H1 (cell line): ENCODE measurements around the gene DCUN1D3. TPM values are rescaled to one million over a fixed set of nuclear protein-coding genes. Genes with fewer than 3 reads are reported as not detected.

Experiments used
- CTCF ChIA-PET: fragments of 300-600 bp; sonication (Branson Sonifier 250); formaldehyde crosslinking; loops from one replicate; lab custom pipeline; 2021; ENCODE audit not compliant: partially characterized antibody; lab: Charles Lee
- POLR2A ChIA-PET: fragments of 300-600 bp; sonication (Branson Sonifier 250); formaldehyde crosslinking; loops from one replicate; lab custom pipeline; 2021; ENCODE audit warnings: inconsistent platforms; ENCODE audit not compliant: partially characterized antibody; lab: Charles Lee
- DNase-seq, 2 experiments: peaks; one replicate each; pipeline versions ENCODE4 v3.0.0 to v3.0.0-alpha.2; 2010 to 2022; ENCODE audit warnings: low spot score in 2 of 2, low read depth in 1 of 2, mixed read lengths in 1 of 2
- FAIRE-seq: peaks from 2 replicates; lab custom pipeline; 2011; peaks lifted over from hg19 to GRCh38; lab: Jason Lieb, UNC
- H2AFZ ChIP-seq: 2 replicates; pipeline ENCODE4 v1.8.1; 2012; ENCODE audit warnings: low read length, inconsistent platforms
- H2AK5ac ChIP-seq: 2 replicates; pipeline ENCODE4 v1.6.1; 2013; ENCODE audit warnings: low read depth, low read length
- H2BK120ac ChIP-seq: replicated peaks from 2 replicates; pipeline ENCODE3; 2013; ENCODE audit warnings: low read depth, low read length, inconsistent platforms
- H2BK12ac ChIP-seq: 2 replicates; pipeline ENCODE4 v1.6.1; 2013; ENCODE audit warnings: low read depth, low read length
- H2BK15ac ChIP-seq: 2 replicates; pipeline ENCODE4 v1.6.1; 2013; ENCODE audit warnings: low read length
- H2BK20ac ChIP-seq: 2 replicates; pipeline ENCODE4 v1.6.1; 2013; ENCODE audit warnings: low read length
- H2BK5ac ChIP-seq: 2 replicates; pipeline ENCODE4 v1.6.1; 2013; ENCODE audit warnings: low read depth, low read length
- H3K14ac ChIP-seq: 2 replicates; pipeline ENCODE4 v1.6.1; 2013; ENCODE audit warnings: inconsistent platforms; ENCODE audit not compliant: insufficient read length
- H3K18ac ChIP-seq: 2 replicates; pipeline ENCODE4 v1.6.1; 2013; ENCODE audit warnings: low read length; ENCODE audit errors: extremely low read depth
- H3K23ac ChIP-seq: 2 replicates; pipeline ENCODE4 v1.6.1; 2013; ENCODE audit warnings: inconsistent platforms; ENCODE audit not compliant: insufficient read length
- H3K23me2 ChIP-seq: 2 replicates; pipeline ENCODE4 v1.6.1; 2013; ENCODE audit warnings: low read depth, low read length
- H3K27ac ChIP-seq: 2 replicates; pipeline ENCODE4 v1.6.1; 2011; ENCODE audit warnings: low read depth, low read length, inconsistent platforms
- H3K27me3 ChIP-seq, 4 experiments: replicated peaks in 1 of 4; 1 replicate in 1 of 4; 2 replicates in 3 of 4; pipeline versions ENCODE4 v1.6.1 to v1.8.1; 2011 to 2013; ENCODE audit warnings: low read length in 3 of 4, mild to moderate bottlenecking in 3 of 4, inconsistent platforms in 2 of 4, mixed read lengths in 2 of 4, moderate library complexity in 1 of 4; ENCODE audit not compliant: control insufficient read depth in 3 of 4, insufficient read depth in 3 of 4; ENCODE audit errors: extremely low read depth in 1 of 4
- H3K36me3 ChIP-seq, 4 experiments: 2 replicates each; pipeline versions ENCODE4 v1.6.1 to v1.8.1; 2011 to 2013; ENCODE audit warnings: mild to moderate bottlenecking in 4 of 4, low read length in 3 of 4, moderate library complexity in 2 of 4, control low read depth in 1 of 4, inconsistent platforms in 1 of 4; ENCODE audit not compliant: insufficient read depth in 4 of 4, control insufficient read depth in 2 of 4
- H3K4ac ChIP-seq: replicated peaks from 2 replicates; pipeline ENCODE3; 2013; ENCODE audit warnings: low read length, low read depth, mixed read lengths, inconsistent platforms; ENCODE audit not compliant: insufficient read length
- H3K4me1 ChIP-seq, 4 experiments: replicated peaks in 1 of 4; 1 replicate in 1 of 4; 2 replicates in 3 of 4; pipeline versions ENCODE4 v1.6.1 to v1.8.1; 2011 to 2013; ENCODE audit warnings: low read length in 3 of 4, inconsistent platforms in 2 of 4, mixed read lengths in 1 of 4; ENCODE audit not compliant: insufficient read depth in 4 of 4, control insufficient read depth in 3 of 4
- H3K4me2 ChIP-seq, 2 experiments: 2 replicates each; pipeline versions ENCODE4 v1.6.1 to v1.8.1; 2011 to 2013; ENCODE audit warnings: low read depth in 2 of 2, low read length in 2 of 2, control low read depth in 1 of 2, inconsistent platforms in 1 of 2, mild to moderate bottlenecking in 1 of 2; ENCODE audit not compliant: insufficient read depth in 1 of 2
- H3K4me3 ChIP-seq, 4 experiments: fragments of 200-600, 300-600 bp in 1 of 4; sonication (generic), shearing (Covaris generic), sonication (Bioruptor Twin) in 1 of 4; 2 replicates each; pipeline versions ENCODE4 v1.5.1 to v1.8.1; 2011 to 2016; ENCODE audit warnings: low read length in 4 of 4, low read depth in 3 of 4, control low read depth in 2 of 4, inconsistent platforms in 2 of 4, mild to moderate bottlenecking in 2 of 4, mixed read lengths in 1 of 4, moderate library complexity in 1 of 4; ENCODE audit not compliant: insufficient read depth in 2 of 4; ENCODE audit errors: extremely low read depth in 1 of 4
- H3K56ac ChIP-seq: replicated peaks from 2 replicates; pipeline ENCODE3; 2013; ENCODE audit warnings: low read depth, mild to moderate bottlenecking, mixed read lengths, low read length, inconsistent platforms; ENCODE audit not compliant: insufficient read length
- H3K79me1 ChIP-seq: 2 replicates; pipeline ENCODE4 v1.6.1; 2013; ENCODE audit warnings: low read depth, low read length, control low read depth
- H3K79me2 ChIP-seq, 2 experiments: 2 replicates each; pipeline versions ENCODE4 v1.6.1 to v1.8.1; 2012 to 2013; ENCODE audit warnings: low read length in 2 of 2, mild to moderate bottlenecking in 2 of 2, inconsistent platforms in 1 of 2; ENCODE audit not compliant: insufficient read depth in 2 of 2, control insufficient read depth in 1 of 2
- H3K9ac ChIP-seq, 4 experiments: replicated peaks in 1 of 4; 1 replicate in 1 of 4; 2 replicates in 3 of 4; pipeline versions ENCODE4 v1.6.1 to v1.8.1; 2011 to 2013; ENCODE audit warnings: low read depth in 3 of 4, low read length in 3 of 4, control low read depth in 2 of 4, mild to moderate bottlenecking in 2 of 4, moderate library complexity in 2 of 4, inconsistent platforms in 1 of 4; ENCODE audit errors: extremely low read depth in 1 of 4
- H3K9me3 ChIP-seq, 2 experiments: 2 replicates each; pipeline versions ENCODE4 v1.6.1 to v1.8.1; 2012 to 2013; ENCODE audit warnings: mild to moderate bottlenecking in 2 of 2, moderate library complexity in 2 of 2, control low read depth in 1 of 2, inconsistent platforms in 1 of 2, low read depth in 1 of 2, low read length in 1 of 2, mixed read lengths in 1 of 2; ENCODE audit not compliant: insufficient read depth in 2 of 2
- H4K20me1 ChIP-seq, 2 experiments: replicated peaks in 1 of 2; 2 replicates each; pipeline versions ENCODE3 to v1.8.1; 2011 to 2013; ENCODE audit warnings: inconsistent platforms in 2 of 2, low read length in 2 of 2, mild to moderate bottlenecking in 1 of 2; ENCODE audit not compliant: insufficient read depth in 2 of 2, control insufficient read depth in 1 of 2
- H4K5ac ChIP-seq: 2 replicates; pipeline ENCODE4 v1.6.1; 2013; ENCODE audit warnings: low read length, low read depth, mixed read lengths, inconsistent platforms; ENCODE audit not compliant: insufficient read length
- H4K8ac ChIP-seq: 2 replicates; pipeline ENCODE4 v1.8.0; 2013; ENCODE audit warnings: mild to moderate bottlenecking, moderate library complexity, low read length, inconsistent platforms; ENCODE audit not compliant: insufficient read depth; ENCODE audit errors: extremely low read depth
- H4K91ac ChIP-seq: replicated peaks from 2 replicates; pipeline ENCODE3; 2013; ENCODE audit warnings: low read length, mixed read lengths, inconsistent platforms; ENCODE audit not compliant: insufficient read length
- CREB1 ChIP-seq: IDR thresholded peaks from 2 replicates; pipeline ENCODE4 v1.6.1; 2012; ENCODE audit warnings: inconsistent platforms
- EZH2 ChIP-seq: fragments of 200-600 bp; sonication (generic); IDR thresholded peaks from 2 replicates; pipeline ENCODE4 v1.7.1; 2012; ENCODE audit warnings: low read depth, mild to moderate bottlenecking, moderate library complexity, low read length, inconsistent platforms; ENCODE audit not compliant: severe bottlenecking
- MAX ChIP-seq: IDR thresholded peaks from 2 replicates; pipeline ENCODE4 v1.6.1; 2012; ENCODE audit warnings: inconsistent platforms
- WGBS, 2 experiments: shearing (Covaris generic) in 1 of 2; methylation state at CpG; one replicate each; pipeline versions ENCODE4 v1.1.6 to v1.1.7; 2013 to 2015; ENCODE audit warnings: low lambda C conversion rate in 2 of 2, mixed read lengths in 2 of 2, inconsistent platforms in 1 of 2, low coverage in 1 of 2, missing lambda C conversion rate in 1 of 2; ENCODE audit not compliant: insufficient replicate concordance in 2 of 2, insufficient coverage in 1 of 2, insufficient read length in 1 of 2; ENCODE audit errors: extremely low coverage in 1 of 2, missing lambda C conversion rate in 1 of 2; 5-methylcytosine and 5-hydroxymethylcytosine counted together
- polyA plus RNA-seq, 7 experiments: library from polyadenylated mRNA; depleted of rRNA in 3 of 7; stranded (reverse) in 5 of 7; unstranded in 2 of 7; fragments of >200 nt in 5 of 7; fragments of 200-250 nt in 2 of 7; gene quantifications; 1 replicate in 5 of 7; 2 replicates in 1 of 7; 4 replicates in 1 of 7; pipeline versions ENCODE4 v1.2.1 to v1.2.3, GENCODE V29; 2011 to 2013; ENCODE audit warnings: missing spikeins in 2 of 7, mixed read lengths in 2 of 7
- total RNA-seq: library from RNA; stranded (reverse); fragmentation: NEBNext Ultra II Directional; extraction: Animal tissue kit (Norgen Biotek cat#: 25700); gene quantifications from 2 replicates; pipeline ENCODE4 v1.2.1, GENCODE V29; 2021

The DCUN1D3 gene
- total and polyA plus RNA-seq, 2 of the 8 experiments (the other 6 are each of a cell fraction or from before 2014, with no cell fraction given): 3.5 to 18.2 TPM

DNA sequence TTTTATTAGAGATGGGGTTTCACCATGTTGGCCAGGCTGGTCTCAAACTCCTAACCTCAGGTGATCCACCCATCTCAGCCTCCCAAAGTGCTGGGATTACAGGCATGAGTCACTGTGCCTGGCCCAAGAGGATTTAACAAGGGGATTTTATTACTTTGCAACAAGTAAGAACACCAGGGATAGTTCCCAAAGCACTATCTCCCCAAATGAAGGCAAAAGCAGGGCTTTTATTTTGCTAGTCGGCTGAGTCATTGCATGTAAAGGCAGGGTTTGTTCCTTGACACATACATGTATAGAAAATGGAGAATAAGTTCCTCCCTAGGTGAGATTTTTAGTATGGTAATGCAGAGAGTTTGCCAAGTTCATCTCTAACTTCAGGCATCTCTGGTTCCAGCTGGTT lies 69.8 kb downstream of the DCUN1D3 start:
- Histone ChIP-seq H2AK5ac (no peak overlapping the region), H3K14ac (no peak overlapping the region), H3K4ac (no peak overlapping the region), H3K27me3 (no peaks in the 10 kb centered on the region), H3K4me2 (no peak overlapping the region), H4K8ac (no peak overlapping the region), H2AFZ (no peak overlapping the region), H4K5ac (no peak overlapping the region), H3K79me1 (no peaks in the 10 kb centered on the region), H3K9me3 (no peaks in the 10 kb centered on the region), H3K18ac (no peak overlapping the region), H3K56ac (no peak overlapping the region), H2BK12ac (no peak overlapping the region), H2BK120ac (no peak overlapping the region), H4K91ac (no peak overlapping the region), H3K36me3 (peaks cover 0 to 18% (median 0%) of the 10 kb centered on the region in 4 experiments; a peak in 4 of 8 replicates), H2BK15ac (no peak overlapping the region), H3K23ac (no peak overlapping the region), H3K23me2 (no peaks in the 10 kb centered on the region), H3K27ac (no peak overlapping the region), H2BK5ac (no peak overlapping the region), H2BK20ac (no peak overlapping the region), H4K20me1 (no peaks in the 10 kb centered on the region), H3K4me1 (no peaks in the 10 kb centered on the region), H3K79me2 (no peaks in the 10 kb centered on the region), H3K4me3 (no peak overlapping the region), H3K9ac (no peak overlapping the region)
- no peak for TF ChIP-seq CREB1
- TF ChIP-seq MAX: no peak
- no peak for TF ChIP-seq EZH2
- no peak for DNase-seq
- CTCF ChIA-PET: interaction anchor here (1.2 kb wide), 1 partner anchor 16 kb away, joined by 3 read pairs; no protein-coding TSS in a partner anchor
- FAIRE-seq: no peak
- 85% methylated on average over 1 of the region's 1 CpG; no CpG with 5 or more reads in 1 of the 2 experiments for WGBS, 2 experiments
- POLR2A ChIA-PET: no interaction called here
